IMR-90 (cell line): ENCODE measurements around the gene HOXA13.

Experiments used
- BHLHE40 ChIP-seq: fragments of 150-350 bp; IDR thresholded peaks from 2 replicates; pipeline ENCODE4 v1.6.1; 2016; ENCODE audit warnings: mild to moderate bottlenecking, low read depth, low read length
- CEBPB ChIP-seq: IDR thresholded peaks from 2 replicates; pipeline ENCODE4 v1.6.1; 2012; ENCODE audit warnings: low read depth, low read length, improper control_type of control experiment
- MAFK ChIP-seq: IDR thresholded peaks from 2 replicates; pipeline ENCODE4 v1.6.1; 2012; ENCODE audit warnings: low read depth, low read length, improper control_type of control experiment
- MAZ ChIP-seq: IDR thresholded peaks from 2 replicates; pipeline ENCODE4 v1.6.1; 2012; ENCODE audit warnings: low read depth, mild to moderate bottlenecking, low read length, improper control_type of control experiment, moderate library complexity, borderline replicate concordance
- MXI1 ChIP-seq: IDR thresholded peaks from 2 replicates; pipeline ENCODE4 v1.6.1; 2012; ENCODE audit warnings: low read depth, mild to moderate bottlenecking, low read length, moderate library complexity, borderline replicate concordance
- NFE2L2 ChIP-seq: fragments of 150-350 bp; IDR thresholded peaks from 2 replicates; pipeline ENCODE4 v1.6.1; 2016; ENCODE audit warnings: low read depth, mild to moderate bottlenecking, low read length
- POLR2A ChIP-seq: IDR thresholded peaks from 2 replicates; pipeline ENCODE4 v1.6.1; 2012; ENCODE audit warnings: mild to moderate bottlenecking, low read depth, low read length
- RAD21 ChIP-seq: IDR thresholded peaks from 2 replicates; pipeline ENCODE4 v1.6.1; 2012; ENCODE audit warnings: low read length, improper control_type of control experiment
- RCOR1 ChIP-seq: IDR thresholded peaks from 2 replicates; pipeline ENCODE4 v1.6.1; 2012; ENCODE audit warnings: mild to moderate bottlenecking, low read length, improper control_type of control experiment; ENCODE audit not compliant: insufficient replicate concordance
- RFX5 ChIP-seq: IDR thresholded peaks from 2 replicates; pipeline ENCODE4 v1.8.0; 2012; ENCODE audit warnings: low read depth, mild to moderate bottlenecking, low read length, moderate library complexity
- SMC3 ChIP-seq: fragments of 150-350 bp; IDR thresholded peaks from 2 replicates; pipeline ENCODE4 v1.6.1; 2016; ENCODE audit warnings: low read depth, mild to moderate bottlenecking, antibody characterized with exemption, low read length, moderate library complexity
- TF ChIP-seq, protein P1 (sequence below): conservative IDR thresholded peaks from 2 replicates; pipeline ENCODE4 v1.5.1; 2012; ENCODE audit warnings: mild to moderate bottlenecking, low read depth, low read length, improper control_type of control experiment
- TF ChIP-seq, protein P2 (sequence below): fragments of 150-350 bp; IDR thresholded peaks from 2 replicates; pipeline ENCODE4 v1.6.1; 2017; ENCODE audit warnings: mild to moderate bottlenecking, antibody characterized with exemption, low read length, low read depth
- TF ChIP-seq, protein P3 (sequence below): fragments of 150-350 bp; IDR thresholded peaks from 2 replicates; pipeline ENCODE4 v1.6.1; 2016; ENCODE audit warnings: low read depth, mild to moderate bottlenecking, low read length, moderate library complexity, borderline replicate concordance

DNA sequence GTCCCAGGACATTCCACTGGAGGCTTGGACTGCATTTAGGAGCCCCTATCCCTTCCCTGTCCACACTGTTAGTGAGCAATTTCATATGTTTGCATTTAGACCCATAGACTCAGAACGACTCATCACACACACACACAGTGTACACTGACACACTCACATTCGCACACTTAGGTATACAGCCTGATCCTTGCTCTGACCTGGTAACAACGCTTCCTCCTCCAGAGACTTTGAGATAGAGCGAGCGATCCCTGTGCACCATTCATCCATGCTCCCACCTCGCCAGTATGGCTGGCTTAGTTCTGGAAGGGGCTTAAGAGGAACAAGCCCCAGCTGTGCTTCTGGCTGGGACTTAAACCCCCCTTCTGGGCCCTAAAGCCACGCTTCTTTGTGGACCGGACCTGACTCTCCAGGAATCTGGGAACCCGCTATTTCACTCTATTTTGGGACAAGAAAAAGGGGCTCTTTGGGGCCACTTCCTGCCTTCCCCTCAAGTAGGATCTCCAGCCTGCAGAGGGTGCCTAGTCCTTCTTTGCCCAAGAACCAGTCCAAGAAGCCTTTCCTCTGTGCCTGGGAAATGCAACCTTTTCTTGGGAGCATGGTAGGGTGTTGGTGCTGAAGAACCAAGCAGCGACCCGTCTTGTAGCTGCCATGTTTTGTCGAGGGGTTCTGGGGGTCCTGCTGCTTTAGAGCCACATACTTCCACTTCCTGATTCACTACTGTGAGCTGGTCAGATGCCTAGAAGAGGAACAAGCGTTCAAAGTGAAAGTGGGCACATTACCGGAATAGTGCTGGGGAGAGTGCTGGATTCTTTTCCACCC, 1.1 kb upstream of the HOXA13 start:
- TF ChIP-seq, protein P1, sequence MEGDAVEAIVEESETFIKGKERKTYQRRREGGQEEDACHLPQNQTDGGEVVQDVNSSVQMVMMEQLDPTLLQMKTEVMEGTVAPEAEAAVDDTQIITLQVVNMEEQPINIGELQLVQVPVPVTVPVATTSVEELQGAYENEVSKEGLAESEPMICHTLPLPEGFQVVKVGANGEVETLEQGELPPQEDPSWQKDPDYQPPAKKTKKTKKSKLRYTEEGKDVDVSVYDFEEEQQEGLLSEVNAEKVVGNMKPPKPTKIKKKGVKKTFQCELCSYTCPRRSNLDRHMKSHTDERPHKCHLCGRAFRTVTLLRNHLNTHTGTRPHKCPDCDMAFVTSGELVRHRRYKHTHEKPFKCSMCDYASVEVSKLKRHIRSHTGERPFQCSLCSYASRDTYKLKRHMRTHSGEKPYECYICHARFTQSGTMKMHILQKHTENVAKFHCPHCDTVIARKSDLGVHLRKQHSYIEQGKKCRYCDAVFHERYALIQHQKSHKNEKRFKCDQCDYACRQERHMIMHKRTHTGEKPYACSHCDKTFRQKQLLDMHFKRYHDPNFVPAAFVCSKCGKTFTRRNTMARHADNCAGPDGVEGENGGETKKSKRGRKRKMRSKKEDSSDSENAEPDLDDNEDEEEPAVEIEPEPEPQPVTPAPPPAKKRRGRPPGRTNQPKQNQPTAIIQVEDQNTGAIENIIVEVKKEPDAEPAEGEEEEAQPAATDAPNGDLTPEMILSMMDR = no peak
- TF ChIP-seq POLR2A = no peak
- TF ChIP-seq, protein P2, sequence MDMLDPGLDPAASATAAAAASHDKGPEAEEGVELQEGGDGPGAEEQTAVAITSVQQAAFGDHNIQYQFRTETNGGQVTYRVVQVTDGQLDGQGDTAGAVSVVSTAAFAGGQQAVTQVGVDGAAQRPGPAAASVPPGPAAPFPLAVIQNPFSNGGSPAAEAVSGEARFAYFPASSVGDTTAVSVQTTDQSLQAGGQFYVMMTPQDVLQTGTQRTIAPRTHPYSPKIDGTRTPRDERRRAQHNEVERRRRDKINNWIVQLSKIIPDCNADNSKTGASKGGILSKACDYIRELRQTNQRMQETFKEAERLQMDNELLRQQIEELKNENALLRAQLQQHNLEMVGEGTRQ = no peak
- no peak for TF ChIP-seq MAZ
- no peak for TF ChIP-seq CEBPB
- no peak for TF ChIP-seq RFX5
- TF ChIP-seq RAD21 = no peak
- TF ChIP-seq BHLHE40 = no peak
- TF ChIP-seq, protein P3, sequence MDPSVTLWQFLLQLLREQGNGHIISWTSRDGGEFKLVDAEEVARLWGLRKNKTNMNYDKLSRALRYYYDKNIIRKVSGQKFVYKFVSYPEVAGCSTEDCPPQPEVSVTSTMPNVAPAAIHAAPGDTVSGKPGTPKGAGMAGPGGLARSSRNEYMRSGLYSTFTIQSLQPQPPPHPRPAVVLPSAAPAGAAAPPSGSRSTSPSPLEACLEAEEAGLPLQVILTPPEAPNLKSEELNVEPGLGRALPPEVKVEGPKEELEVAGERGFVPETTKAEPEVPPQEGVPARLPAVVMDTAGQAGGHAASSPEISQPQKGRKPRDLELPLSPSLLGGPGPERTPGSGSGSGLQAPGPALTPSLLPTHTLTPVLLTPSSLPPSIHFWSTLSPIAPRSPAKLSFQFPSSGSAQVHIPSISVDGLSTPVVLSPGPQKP = no peak
- TF ChIP-seq MAFK = no peak
- TF ChIP-seq RCOR1 = no peak
- no peak for TF ChIP-seq MXI1
- TF ChIP-seq SMC3 = no peak
- TF ChIP-seq NFE2L2 = no peak
